Lower leg skin (tissue), 4 donors: ENCODE data around the gene MAMLD1. TPM values are rescaled to one million over a fixed set of nuclear protein-coding genes. Genes with fewer than 3 reads are reported as not detected.

Experiments used
- DNase-seq, 2 donors: peaks; one replicate each; pipeline ENCODE4 v3.0.0-alpha.2; 2019; ENCODE audit warnings: low spot score in 2 of 2
- H3K4me3 ChIP-seq: fragments of 200-600 bp; sonication (generic); 2 replicates; pipeline ENCODE4 v1.5.1; 2017; ENCODE audit warnings: mild to moderate bottlenecking, low read depth; ENCODE audit not compliant: poor library complexity, severe bottlenecking
- CTCF ChIP-seq, 3 donors: fragments of 450-650 bp; IDR thresholded peaks; one replicate each; pipeline ENCODE4 v1.5.1; 2016; ENCODE audit warnings: antibody characterized with exemption in 3 of 3, mild to moderate bottlenecking in 3 of 3, moderate library complexity in 2 of 3
- POLR2A ChIP-seq, 2 donors: fragments of 450-650 bp; IDR thresholded peaks; one replicate each; pipeline ENCODE4 v1.6.1; 2016 to 2017; ENCODE audit warnings: antibody characterized with exemption in 2 of 2, mild to moderate bottlenecking in 1 of 2, moderate library complexity in 1 of 2
- WGBS, 2 donors: methylation state at CpG; one replicate each; pipeline ENCODE4 v1.1.5; 2018; 5-methylcytosine and 5-hydroxymethylcytosine counted together
- intact Hi-C: fragments of 100-400 bp; cut with DNase I; formaldehyde crosslinking; loops from one replicate; pipeline ENCODE4 v1.15.0; 2023; ENCODE audit warnings: low total_unique reads
- total RNA-seq, 4 donors: library from RNA; depleted of rRNA; stranded (reverse); fragments of >200 nt; gene quantifications; one replicate each; pipeline ENCODE4 v1.1.0, GENCODE V29; 2016

The MAMLD1 gene
- total RNA-seq, 4 donors from 2014 or later = 1.9 to 3.2 (median 2.6) TPM

GRCh38 chrX:150324035-150324728 lies 38.9 kb upstream of the MAMLD1 start:
- H3K4me3 ChIP-seq = no peak overlapping the region
- TF ChIP-seq POLR2A (IDR thresholded peaks at IDR 0.05) (no peak), CTCF (IDR thresholded peaks at IDR 0.05) (no peak)
- 60 to 65% methylated on average over 4 of the region's 4 CpGs for WGBS, 2 donors
- no peak for DNase-seq
- intact Hi-C loops = no loop called here

GRCh38 chrX:150324919-150325318 lies 38.2 kb upstream of the MAMLD1 start:
- intact Hi-C loops = no loop called here
- WGBS, 2 donors = 87 to 96% methylated on average over 2 of the region's 2 CpGs
- TF ChIP-seq POLR2A (IDR thresholded peaks at IDR 0.05) (no peak), CTCF (IDR thresholded peaks at IDR 0.05) (no peak)
- no peak overlapping the region for H3K4me3 ChIP-seq
- DNase-seq = no peak

- DNase-seq = no peak
- H3K4me3 ChIP-seq = no peak overlapping the region
- TF ChIP-seq CTCF (IDR thresholded peaks at IDR 0.05) (no peak), POLR2A (IDR thresholded peaks at IDR 0.05) (no peak)
- 55 to 69% methylated on average over 5 to 7 of the region's 7 CpGs for WGBS, 2 donors
- intact Hi-C loops = no loop called here
Measured at GRCh38 chrX:150326541-150327247, 36.4 kb upstream of the MAMLD1 start.

GRCh38 chrX:150329282-150329681 lies 33.8 kb upstream of the MAMLD1 start:
- no peak for TF ChIP-seq CTCF (IDR thresholded peaks at IDR 0.05)
- no peak for TF ChIP-seq POLR2A (IDR thresholded peaks at IDR 0.05)
- H3K4me3 ChIP-seq = no peak overlapping the region
- DNase-seq = no peak
- intact Hi-C loops = no loop called here
- 26 to 48% methylated on average over 8 of the region's 8 CpGs for WGBS, 2 donors

- no peak overlapping the region for H3K4me3 ChIP-seq
- TF ChIP-seq POLR2A (IDR thresholded peaks at IDR 0.05) (no peak), CTCF (IDR thresholded peaks at IDR 0.05) (no peak)
- intact Hi-C loops = no loop called here
- 69 to 71% methylated on average over 2 of the region's 2 CpGs for WGBS, 2 donors
- DNase-seq = no peak
Measured at GRCh38 chrX:150329868-150330267, 33.2 kb upstream of the MAMLD1 start.
